GM18499 (cell line): Measurements from ENCODE around the gene ADAM29.
"Not testable (repeated sequence)": the region's sequence is repeated elsewhere in the genome, so short reads cannot be mapped to it uniquely, and the experiment has no call there.

Source experiments
- ATAC-seq: cut with Tn5 transposase; IDR thresholded peaks from one replicate; pipeline ENCODE4 v1.9.1; 2021; ENCODE audit warnings: moderate number of reproducible peaks; ENCODE audit not compliant: insufficient read depth, unreplicated experiment

ADAM29 gene

DNA sequence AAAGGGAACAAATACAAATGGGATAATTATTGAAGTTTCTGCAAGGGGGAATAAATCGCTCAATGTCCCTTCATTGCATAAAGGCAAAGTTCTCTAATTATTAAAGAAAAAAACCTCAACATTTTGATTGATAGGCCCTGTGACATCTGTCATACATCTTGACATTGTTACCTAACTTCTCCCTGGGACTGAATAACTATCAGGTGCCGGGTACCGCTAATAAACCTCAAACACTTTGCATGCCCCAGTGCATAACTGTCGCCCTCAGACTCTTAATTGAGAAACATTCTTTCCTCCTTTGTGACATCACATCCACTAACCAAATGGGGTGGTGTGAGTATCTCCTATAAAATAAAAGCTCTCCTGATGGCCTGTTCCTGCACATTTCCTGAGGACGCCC lies at the start of gene ADAM29:
TSS of gene ADAM29 (plus strand) at position 301 of the 400 bp plus-strand sequence. CDS start 57,168 bp downstream, outside the sequence.
- ATAC-seq = no peak

DNA sequence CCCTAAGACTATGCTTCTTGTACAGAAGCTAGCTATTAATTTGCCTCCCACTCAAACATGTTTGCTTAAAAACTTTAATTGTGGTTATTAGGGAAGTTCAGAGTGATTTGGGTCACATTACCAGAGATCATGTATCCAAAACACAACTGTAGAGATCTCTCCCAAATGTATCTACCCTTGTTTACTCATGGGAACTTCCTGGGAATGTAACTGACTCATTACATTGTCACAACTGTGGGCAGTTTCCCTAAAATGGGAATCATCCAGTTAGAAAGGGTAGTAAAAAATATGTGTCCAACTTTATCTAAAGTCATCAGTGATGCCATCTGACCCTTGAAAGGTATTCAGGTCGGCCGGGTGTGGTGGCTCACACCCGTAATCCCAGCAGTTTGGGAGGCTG lies 48.8 kb upstream of the ADAM29 start:
- ATAC-seq = no peak

DNA sequence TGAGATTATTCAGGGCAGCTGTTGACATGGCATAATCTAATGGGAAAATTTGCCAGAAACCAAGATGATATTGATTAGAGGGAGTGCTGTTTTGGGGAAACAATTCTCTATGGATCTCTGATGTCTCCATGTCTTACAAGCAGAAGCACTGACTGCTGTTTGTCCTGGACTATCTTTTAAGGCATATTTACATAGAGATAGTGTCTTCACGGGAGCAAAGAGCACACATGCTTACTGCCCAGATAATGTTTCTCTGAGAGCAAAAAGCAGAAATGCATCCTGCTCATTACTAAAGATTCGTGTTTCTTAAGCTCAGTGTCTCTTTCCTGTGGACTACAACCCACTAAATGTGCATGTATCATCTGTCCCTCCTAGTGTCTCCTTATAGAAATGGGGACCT lies 47.8 kb upstream of the ADAM29 start:
- no peak for ATAC-seq

DNA sequence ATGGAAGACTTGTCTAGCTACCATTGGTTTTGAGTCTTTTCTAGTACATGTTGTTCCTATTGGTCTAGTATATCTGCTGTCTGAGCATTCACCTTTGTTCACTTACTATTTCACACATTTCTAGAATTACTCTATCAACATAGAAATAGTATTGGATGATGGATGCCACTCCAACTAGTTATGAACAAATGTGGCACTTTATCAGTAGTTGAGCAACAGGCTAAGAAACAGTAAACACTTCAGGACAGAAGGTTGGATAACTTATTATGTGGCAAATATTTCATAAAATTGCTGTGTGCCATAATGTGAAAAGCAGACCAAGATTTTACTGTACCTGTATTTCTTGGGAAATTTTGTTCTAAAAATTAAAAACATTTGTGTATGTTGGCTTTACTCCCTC lies 46.8 kb upstream of the ADAM29 start:
- no peak for ATAC-seq

DNA sequence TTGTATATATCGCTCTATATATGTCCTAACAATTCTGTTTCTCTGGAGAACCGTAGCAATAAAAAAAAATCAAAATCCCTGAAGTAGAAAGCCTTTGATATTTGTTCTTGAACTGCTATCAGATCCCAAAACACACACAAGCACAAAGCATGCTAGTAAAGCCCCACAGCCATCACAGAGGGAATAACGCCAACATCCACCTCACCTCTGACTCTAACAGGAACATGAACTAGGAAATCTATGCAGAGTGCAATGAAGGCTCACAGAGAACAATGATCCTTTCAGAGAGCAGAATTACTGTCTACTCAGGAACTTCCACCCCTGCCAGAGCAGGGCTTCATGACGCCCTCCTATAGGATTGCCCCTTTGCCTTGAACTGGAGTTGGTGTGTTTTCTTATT lies 45.0 kb upstream of the ADAM29 start:
- not testable (repeated sequence) for ATAC-seq

DNA sequence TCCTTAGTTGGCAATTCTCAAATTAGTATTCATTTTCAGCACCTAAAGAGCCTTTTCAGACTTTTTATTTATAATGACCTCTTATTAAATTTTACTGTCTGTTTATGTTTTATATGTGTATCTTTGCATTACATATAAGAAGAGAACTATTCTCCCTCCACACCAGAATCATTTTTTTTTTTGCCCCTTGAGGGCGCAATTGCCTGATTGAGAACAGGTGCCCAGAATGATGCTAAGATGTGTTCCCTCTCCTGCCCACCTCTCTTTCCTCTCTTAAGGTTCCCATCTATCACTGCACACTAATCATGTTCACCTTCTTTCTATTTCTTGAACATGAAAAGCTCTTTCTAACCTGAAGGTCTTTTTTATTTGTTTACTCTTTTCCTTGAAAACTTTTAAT lies 44.2 kb upstream of the ADAM29 start:
- ATAC-seq = no peak

DNA sequence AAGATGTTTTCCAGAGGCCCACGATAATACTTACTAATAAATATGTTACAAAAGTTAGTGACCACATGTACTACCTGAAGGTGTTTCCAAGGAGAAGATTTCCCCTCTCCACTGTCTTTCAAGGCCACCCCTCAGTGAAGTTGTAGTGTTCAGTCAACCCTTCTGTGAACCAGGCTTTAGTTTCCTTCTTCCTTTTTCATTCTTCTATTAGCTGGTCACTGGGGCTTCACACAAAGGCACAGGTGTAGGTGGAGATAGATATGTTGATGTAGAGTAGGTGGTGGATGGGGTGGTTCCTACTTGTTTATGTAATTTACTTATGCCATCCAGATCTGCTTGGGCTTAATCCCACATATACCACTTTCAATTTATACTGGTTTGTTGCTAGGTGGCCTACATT lies 43.3 kb upstream of the ADAM29 start:
- no peak for ATAC-seq

DNA sequence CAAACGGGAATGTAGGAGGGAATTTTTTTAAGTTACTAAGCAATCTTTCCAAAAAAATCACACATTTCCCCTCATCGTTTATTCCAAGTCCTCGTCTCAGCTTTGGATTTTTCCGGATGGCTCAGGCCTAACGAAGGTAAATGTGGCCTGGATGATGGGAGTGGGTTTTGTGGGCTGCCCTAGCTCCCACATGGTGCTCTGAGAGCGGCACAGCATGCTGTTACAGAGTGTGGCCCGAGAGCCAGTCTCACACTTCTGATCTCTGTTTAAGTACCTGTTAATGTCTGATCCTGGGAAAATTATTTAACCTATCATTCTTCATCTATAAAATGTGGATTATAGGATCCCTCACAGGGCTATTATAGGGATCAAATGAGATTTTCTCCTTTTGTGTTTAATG lies 38.2 kb upstream of the ADAM29 start:
- no peak for ATAC-seq

DNA sequence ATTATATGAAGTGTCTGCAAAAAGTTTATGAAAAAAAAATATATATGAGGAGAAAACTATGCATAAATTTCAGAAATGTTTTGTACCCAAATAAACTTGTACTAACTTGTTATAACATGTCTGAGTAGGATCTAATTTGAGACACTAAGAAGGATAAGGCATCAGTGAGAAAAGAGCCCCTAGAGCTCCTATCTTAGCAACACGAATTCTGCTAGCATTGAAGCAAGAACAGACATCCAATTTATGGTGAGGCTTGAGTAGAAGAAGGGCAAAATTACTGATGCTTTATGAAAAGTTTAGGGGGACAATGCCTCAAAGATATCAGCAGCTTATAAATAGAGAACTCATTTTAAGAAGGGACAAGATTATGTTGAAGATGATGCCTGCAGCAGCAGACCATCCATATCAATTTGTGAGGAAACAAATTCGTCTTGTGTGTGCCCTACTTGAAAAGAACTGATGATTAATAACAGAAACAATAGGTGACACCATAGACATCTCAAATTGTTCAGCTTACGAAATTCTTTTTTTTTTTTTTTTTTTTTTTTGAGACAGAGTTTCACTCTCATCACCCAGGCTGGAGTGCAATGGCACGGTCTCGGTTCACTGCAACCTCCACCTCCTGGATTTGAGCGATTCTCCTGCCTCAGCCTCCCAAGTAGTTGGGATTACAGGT lies 35.7 kb upstream of the ADAM29 start:
- ATAC-seq = no peak

DNA sequence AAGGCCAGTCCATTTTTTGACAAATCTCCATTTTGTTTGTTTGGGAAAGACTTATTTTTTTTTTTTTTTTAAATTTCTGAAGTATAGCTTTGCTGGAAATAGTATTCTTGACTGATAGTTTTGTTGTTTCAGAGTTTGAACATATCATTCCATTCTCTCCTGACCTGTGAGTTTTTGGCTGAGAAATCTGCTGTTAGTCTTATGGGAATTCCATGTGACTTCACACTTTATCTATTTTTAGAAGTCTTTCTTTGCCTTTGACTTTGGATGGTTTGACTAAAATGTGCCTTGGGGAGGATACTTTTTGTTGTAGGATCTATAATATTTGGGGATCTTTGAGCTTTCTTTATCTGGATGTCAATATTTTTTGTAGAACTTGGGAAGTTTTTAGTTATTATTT lies 10.7 kb upstream of the ADAM29 start:
- ATAC-seq = no peak

DNA sequence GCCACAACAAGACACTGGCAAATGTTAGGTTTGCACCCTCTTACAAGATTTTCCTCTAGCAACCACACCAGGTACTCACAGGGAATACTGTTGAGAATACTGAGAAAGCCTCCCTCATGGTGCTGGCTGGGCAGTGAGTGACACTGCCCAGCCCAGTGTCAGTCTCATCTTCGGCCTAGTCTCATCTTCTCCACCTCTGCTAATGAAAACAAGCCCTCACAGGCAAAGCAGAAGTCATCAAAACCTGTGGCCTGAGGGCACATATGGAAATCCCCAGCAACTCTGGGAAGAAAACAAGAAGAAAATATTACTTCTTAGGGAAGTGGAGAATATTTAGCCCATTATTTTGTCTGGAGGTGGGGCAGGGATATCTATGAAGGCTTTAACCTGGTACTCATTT lies 7.9 kb upstream of the ADAM29 start:
- ATAC-seq = no peak

DNA sequence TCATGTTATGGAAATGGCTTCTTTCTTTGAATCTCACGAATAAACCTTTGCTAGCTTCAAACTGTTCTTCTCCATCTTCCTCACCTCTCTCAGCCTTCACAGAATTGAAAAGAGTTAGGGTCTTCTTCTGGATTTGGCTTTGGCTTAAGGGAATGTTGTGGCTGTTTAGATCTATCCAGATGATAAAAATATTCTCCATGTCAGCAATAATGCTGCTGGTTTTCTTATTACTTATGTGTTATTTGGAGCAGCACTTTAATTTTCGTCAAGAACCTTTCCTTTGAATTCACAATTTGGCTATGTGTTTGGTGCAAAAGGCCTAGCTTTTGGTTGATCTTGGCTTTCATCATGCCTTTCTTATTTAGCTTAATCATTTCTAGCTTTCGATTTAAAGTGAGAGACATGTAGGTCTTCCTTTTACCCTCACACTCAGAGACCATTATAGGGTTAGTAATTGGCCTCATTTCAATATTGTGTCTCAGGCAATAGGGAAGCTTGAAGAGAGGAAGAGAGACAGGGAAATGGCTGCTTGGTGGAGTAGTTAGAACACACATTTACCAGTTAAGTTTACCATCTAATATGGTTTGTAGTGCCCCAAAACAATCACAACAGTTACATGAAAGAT lies 5.1 kb upstream of the ADAM29 start:
- ATAC-seq = no peak

DNA sequence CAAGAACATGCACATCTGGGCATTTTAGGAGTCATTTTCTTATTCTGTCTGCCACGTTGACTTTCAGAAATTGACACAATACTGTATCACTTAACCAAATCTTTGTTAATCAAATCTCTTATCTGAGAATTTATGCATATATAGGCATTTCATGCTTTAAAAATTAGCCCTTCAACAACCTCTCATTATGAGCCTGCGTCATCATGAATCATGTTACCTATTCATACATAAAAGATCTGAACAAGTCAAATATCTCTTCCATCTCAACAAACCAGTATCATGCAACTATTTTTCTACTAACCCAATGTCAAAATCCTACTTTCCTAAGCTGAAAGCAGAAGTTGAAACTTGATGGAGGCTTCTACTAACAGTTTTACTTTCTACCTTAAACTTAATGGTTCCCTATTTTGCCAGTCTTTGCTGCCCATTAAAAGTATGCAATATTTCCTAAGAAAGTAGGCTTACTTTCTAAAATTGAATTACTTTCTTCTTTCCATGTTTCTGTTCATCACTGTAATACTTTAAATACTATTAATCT lies 1.8 kb downstream of the ADAM29 start:
- ATAC-seq = no peak

DNA sequence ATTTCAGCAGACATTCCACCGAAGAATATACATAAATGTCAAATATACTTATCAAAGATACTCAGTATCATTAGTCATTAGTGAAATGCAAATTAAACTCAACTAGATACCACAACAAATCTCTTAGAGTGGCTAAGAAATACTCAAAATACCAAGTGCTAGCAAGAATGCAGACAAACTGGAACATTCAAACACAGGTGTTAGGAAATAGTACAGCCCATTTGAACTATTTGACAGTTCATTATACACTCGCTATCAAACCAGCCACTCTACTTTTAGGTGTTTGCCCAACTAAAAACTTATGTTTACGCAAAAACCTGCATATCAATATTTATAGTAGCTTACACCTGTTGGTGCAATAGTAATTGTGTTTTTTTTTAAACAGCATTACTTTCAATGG lies 8.8 kb downstream of the ADAM29 start:
- ATAC-seq = no peak

DNA sequence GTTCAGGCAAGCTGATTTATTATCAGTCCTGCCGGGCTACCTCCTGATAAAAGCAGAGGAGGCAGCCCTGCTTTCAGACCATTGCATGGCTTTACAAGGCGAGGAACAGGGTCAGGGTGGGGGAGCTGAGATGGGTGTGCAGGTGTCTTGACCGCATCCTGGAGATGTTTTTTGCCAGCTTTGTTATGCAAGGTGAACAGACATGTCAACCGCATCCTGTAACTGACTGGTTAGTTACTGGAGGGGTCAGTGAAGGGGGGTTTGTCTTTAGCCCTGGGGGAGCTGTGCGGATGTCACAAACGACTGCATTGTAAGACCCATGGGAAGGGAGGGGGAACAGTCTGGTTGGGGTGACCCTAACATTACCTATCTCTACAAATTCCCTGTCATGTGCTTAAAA lies 10.0 kb downstream of the ADAM29 start:
- ATAC-seq = no peak

DNA sequence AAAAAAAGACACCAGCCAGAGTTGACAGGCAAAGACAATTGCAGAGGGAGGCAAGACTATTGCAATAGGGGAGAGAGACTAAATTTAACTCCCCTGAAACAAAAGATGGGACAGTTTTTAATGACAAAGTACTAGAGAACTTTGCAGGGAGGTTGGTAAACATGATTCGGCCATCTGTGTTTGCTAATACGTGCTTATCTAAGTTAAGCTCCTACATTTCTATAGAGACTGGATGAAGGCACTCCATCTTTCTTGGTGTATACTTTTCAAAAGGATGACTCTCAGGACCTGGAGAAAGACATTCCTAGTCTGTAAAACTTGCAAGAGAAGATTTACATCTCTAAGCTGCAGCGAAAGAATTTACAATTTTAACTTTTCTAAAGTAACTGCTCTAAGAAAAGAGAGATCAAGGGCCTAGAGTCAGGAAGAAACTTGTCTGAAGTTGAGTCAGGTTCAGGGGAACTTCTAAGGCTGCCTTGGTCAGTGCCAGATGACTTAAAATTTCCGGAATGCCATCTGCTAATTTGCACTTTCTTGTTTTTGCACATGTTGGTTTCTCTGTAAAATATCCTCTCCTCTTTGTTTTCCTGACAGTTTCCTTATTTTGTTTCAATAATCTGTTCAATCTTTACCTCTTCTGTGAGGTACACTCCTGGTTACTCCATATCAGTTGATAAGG lies 10.6 kb downstream of the ADAM29 start:
- ATAC-seq = no peak

DNA sequence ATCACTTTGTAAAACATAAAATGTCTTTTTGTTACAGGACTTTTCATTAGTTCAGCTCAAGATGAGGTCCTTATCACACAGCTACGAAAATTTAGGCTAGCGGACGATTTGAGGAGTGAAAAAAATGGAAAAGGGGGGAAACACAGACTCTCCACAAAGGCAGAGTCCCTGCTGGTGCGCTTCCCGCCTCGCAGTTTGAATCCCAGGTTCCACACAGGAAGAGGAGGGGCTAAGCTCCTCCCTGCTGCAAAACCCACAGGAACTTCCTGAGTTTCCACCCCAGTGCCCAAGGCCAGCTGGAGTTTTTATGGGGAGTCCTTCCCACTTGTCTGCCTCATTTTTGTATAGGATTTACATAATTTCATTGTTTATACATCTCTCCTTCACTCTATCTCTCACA lies 11.2 kb downstream of the ADAM29 start:
- ATAC-seq = no peak

DNA sequence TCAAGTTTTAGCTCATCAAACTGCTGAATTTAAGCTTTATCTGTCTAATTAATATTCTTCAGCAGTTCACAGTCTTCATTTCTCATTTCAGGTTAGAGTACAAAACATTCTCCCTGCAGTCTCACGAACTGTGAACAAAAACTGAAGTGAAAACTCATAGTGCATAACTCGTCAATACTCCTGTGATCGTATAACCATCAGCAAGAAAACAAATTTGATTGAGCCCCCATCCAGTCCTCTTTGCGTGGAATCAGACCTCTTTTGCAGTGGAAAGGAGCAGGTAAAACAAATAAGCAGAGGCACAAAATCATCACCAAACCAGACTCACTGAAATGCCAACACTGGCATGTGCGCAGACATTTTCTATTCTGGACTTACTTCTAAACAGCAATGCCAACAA lies 12.7 kb downstream of the ADAM29 start:
- ATAC-seq = no peak

DNA sequence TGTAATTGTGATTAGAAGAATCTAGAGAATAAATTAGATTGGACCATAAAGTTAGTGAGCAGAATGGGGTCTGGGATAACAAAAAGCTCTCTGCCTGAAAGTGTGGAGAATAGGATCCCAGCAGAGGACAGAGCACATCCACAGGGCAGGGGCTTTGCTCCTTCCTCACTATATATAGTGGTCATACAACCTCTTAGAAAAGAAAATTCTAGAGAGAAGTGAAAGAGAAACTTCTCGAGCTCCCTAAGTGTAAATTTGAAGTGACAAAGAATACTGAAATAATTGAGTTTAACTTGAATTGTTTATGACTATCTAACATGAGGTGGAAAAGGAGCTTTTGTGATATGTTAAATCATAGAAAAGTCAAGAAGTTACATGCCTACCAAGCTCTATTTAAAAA lies 14.9 kb downstream of the ADAM29 start:
- no peak for ATAC-seq

DNA sequence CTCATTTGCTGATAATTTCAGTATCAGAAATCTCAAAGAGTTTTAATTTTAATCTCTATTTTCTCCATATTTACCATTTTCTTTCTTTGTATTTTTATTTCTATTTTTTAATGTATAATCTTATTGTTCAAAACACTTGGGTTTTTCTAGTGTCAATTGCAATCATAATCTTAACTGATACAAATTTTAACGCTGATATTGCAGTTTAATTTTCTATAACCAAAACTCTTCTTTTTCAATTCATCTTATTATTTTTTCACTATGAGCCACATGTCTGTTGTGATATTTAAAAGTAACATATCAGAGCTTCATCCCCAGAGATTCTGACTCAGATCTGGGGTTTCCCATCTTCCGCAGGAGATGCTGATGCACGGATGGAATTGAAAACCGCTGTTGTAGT lies 16.2 kb downstream of the ADAM29 start:
- ATAC-seq = no peak

DNA sequence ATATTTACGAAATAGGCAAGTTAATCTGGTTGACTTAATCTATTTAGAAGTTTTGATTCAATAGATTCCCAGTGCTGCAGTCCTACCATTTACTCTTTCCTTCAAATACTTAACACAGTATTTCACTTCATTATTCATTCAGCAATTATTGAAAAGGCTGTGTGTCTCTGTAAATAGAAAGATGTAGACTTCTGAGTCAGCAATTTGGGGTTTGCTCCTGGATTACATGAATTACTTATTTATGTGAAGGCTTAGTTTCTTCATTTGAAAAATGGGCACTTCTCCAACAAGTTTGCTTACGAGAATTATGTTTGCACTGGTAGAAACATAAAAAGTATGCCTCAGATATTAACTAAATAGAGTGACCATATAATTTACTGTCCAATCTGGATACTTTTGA lies 17.4 kb downstream of the ADAM29 start:
- no peak for ATAC-seq

DNA sequence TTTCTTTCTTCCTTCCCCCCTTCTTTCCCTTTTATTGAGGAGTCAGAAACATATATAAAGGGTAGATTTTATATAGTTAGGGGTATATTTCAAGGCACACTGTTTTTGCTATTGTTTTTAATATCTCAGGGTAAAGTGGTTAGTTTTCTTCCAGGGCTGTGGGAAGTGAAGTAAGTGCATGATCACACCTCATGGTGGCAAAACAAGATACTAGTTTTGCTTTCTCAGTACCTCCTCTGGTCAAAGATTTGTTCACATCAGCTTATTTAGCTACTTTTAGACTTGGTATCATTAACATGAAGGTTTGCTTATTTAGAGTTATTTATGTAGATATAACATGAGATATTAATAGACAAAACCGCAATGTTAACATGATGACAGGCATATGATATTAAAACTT lies 21.8 kb downstream of the ADAM29 start:
- ATAC-seq = no peak
